Muscle of leg (tissue), 11 donors: ENCODE measurements around the gene SLC26A2. TPM values are rescaled to one million over a fixed set of nuclear protein-coding genes. Genes with fewer than 3 reads are reported as not detected.
A peak's percentile ranks its signal among the peaks of the same experiment; 100 is the strongest.

Experiments
- DNase-seq: peaks from one replicate; pipeline ENCODE4 v3.0.0; 2013
- H3K27ac ChIP-seq: one replicate; pipeline ENCODE4 v1.5.1; 2013; ENCODE audit warnings: mild to moderate bottlenecking, low read length, control low read depth
- H3K27me3 ChIP-seq: one replicate; pipeline ENCODE4 v1.6.1; 2013; ENCODE audit warnings: low read length; ENCODE audit not compliant: control insufficient read depth, insufficient read depth
- H3K36me3 ChIP-seq: one replicate; pipeline ENCODE4 v1.6.1; 2013; ENCODE audit warnings: low read length; ENCODE audit not compliant: control insufficient read depth, insufficient read depth
- H3K4me1 ChIP-seq: one replicate; pipeline ENCODE4 v1.6.1; 2013; ENCODE audit warnings: low read length; ENCODE audit not compliant: control insufficient read depth, insufficient read depth
- H3K4me3 ChIP-seq: one replicate; pipeline ENCODE4 v1.5.1; 2013; ENCODE audit warnings: low read length, control low read depth
- H3K9me3 ChIP-seq: replicated peaks from 2 replicates; pipeline ENCODE4 v1.6.1; 2013; ENCODE audit warnings: low read depth, low read length; ENCODE audit not compliant: control insufficient read depth
- WGBS: methylation state at CpG from one replicate; pipeline ENCODE4 v1.1.5; 2013; ENCODE audit warnings: missing lambda C conversion rate; ENCODE audit not compliant: insufficient coverage; 5-methylcytosine and 5-hydroxymethylcytosine counted together
- polyA plus RNA-seq, 8 donors: library from polyadenylated mRNA; unstranded; fragments of 120-200 nt; gene quantifications; one replicate each; pipeline versions ENCODE4 v1.2.1 to v1.2.3, GENCODE V29; 2013; ENCODE audit warnings: inconsistent platforms in 1 of 8, low replicate concordance in 1 of 8; ENCODE audit not compliant: insufficient read length in 8 of 8, insufficient read depth in 1 of 8
- total RNA-seq: library from RNA; stranded (reverse); fragments of 120-200 nt; gene quantifications from one replicate; pipeline ENCODE4 v1.2.4, GENCODE V29; 2013

SLC26A2 gene
- total and polyA plus RNA-seq, 9 donors = 8.6 to 14.5 (median 10.4) TPM

DNA sequence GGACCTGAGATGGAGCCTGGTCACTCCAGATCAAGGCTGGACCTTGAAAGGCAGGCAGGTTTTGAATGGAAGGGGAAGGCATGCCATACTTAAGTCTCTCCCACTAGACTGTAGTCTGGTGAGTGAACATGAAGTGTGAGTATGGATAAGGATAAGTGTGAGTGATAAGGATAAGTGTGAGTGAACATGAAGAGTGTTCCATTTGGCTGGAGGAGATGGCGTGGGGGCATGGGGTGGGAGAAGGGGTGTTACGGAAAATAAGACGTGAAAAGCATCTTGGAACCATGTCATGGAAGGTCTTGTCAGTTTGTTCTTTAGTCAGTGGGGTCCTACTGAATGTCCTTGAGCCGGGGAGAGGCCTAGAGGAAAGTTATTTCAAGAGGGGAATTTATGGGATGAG, 72.8 kb downstream of the SLC26A2 start:
- Histone ChIP-seq H3K4me1 (peaks cover 2% of the 10 kb centered on the region), H3K27me3 (no peaks in the 10 kb centered on the region), H3K27ac (no peak overlapping the region), H3K9me3 (no peaks in the 10 kb centered on the region), H3K4me3 (no peak overlapping the region), H3K36me3 (peaks cover 72% of the 10 kb centered on the region)
- DNase-seq = no peak
- 95% methylated on average over 4 of the region's 4 CpGs for WGBS

DNA sequence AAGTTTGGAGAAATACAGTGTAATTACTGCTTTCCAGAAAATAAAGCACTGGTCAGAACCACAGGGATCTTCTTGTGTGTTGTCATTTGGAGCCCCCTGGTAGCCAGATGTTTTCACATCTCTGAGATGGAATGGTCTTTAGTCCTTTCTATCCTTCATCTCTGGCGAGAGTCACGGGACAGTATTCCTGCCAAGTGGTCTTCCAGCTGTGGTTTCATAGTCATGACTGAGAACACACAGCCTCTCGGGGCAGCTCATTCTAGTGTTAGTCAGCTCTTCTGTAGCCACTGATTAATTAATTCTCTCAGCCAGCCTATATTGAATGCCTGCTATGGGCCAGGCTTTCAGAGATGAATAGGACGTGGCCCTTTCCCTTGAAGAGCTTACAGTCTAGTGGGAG, 74.1 kb downstream of the SLC26A2 start:
- H3K4me3 ChIP-seq = no peak overlapping the region
- 48% methylated on average over 3 of the region's 4 CpGs for WGBS
- no peak overlapping the region for H3K27ac ChIP-seq
- H3K36me3 ChIP-seq = peaks cover 74% of the 10 kb centered on the region
- H3K4me1 ChIP-seq = peaks cover 2% of the 10 kb centered on the region
- H3K27me3 ChIP-seq = no peaks in the 10 kb centered on the region
- DNase-seq = peak; percentile 89
- no peaks in the 10 kb centered on the region for H3K9me3 ChIP-seq

DNA sequence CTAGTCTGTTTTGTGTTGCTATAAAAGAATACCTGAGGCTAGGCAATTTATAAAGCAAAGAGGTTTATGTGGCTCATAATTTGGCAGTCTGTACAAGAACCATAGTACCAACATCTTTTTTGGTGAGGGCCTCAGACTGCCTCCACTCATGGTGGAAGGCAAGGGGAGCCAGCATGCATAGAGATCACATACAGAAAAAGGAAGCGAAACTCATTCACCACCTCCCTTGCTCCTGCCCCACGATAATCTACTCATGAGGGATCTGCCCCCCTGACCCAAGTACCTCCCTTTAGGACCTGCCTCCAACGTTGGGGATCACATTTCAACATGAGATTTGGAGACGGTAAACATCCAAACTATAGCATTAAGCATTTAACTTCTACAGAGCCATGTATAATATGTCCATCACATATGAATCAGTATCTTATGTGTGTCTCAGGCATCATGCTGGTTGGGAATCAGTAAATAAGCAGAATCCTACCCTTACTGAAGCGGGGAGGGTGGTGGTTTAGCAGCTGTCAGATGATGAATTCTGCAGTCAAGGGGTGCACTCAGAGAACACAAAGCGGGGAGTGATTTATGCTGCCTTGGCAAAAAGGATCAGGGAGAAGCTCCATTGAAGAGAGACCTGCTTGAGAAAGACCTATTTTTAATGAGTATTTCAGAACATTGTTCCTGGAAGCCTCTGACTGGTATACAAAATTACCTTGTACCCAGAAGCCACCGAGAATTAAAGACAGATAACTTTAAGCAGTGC, 74.8 kb downstream of the SLC26A2 start:
- no peak for DNase-seq
- Histone ChIP-seq H3K4me3 (no peak overlapping the region), H3K27ac (no peak overlapping the region), H3K36me3 (peaks cover 74% of the 10 kb centered on the region), H3K27me3 (no peaks in the 10 kb centered on the region), H3K4me1 (peaks cover 2% of the 10 kb centered on the region), H3K9me3 (no peaks in the 10 kb centered on the region)
- 66% methylated on average over 3 of the region's 7 CpGs for WGBS

DNA sequence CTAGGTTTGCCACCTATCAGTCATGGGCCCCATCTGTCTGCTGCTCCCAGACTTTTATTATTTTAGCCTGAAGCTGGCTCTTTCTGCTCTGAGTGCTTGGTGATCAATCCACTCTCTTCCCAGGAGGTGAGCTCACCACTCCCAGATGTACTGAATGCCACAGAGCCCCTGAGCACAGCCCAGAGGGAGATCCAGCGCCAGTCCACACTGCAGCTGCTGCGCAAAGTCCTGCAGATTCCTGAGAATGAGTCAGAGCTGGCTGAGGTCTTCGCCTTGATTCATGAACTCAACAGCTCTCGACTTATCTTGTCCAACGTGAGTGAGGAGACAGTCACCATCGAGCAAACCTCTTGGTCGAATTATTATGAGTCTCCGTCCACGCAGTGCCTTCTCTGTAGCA, 76.0 kb downstream of the SLC26A2 start:
- H3K4me3 ChIP-seq = no peak overlapping the region
- H3K27ac ChIP-seq = no peak overlapping the region
- H3K4me1 ChIP-seq = peaks cover 2% of the 10 kb centered on the region
- peaks cover 75% of the 10 kb centered on the region for H3K36me3 ChIP-seq
- DNase-seq = peak; percentile 65
- H3K27me3 ChIP-seq = no peaks in the 10 kb centered on the region
- 69% methylated on average over 9 of the region's 9 CpGs for WGBS
- no peaks in the 10 kb centered on the region for H3K9me3 ChIP-seq

Other genes starting within 250 kb of the SLC26A2 start
- gene PPARGC1B, start 230.4 kb upstream of the SLC26A2 start, total RNA-seq = 4.3 TPM
- gene PPARGC1B, start 230.4 kb upstream of the SLC26A2 start, polyA plus RNA-seq = 1 to 10 TPM; 3.0 to 7.7 (median 5.5) TPM
- gene PDE6A, start 16.0 kb upstream of the SLC26A2 start, total RNA-seq = not detected
- gene PDE6A, start 16.0 kb upstream of the SLC26A2 start, polyA plus RNA-seq = under 1 TPM in 6 of 8 donors, not detected in 2; 0.03 to 0.35 (median 0.08) TPM
- gene TIGD6, start 39.9 kb downstream of the SLC26A2 start, total RNA-seq = 3.5 TPM
- 1 to 10 TPM; 1.7 to 3.2 (median 2.6) TPM for gene TIGD6, start 39.9 kb downstream of the SLC26A2 start, polyA plus RNA-seq
- 14.5 TPM for gene HMGXB3, start 40.0 kb downstream of the SLC26A2 start, total RNA-seq
- 10 to 100 TPM; 14.2 to 25.4 (median 18.2) TPM for gene HMGXB3, start 40.0 kb downstream of the SLC26A2 start, polyA plus RNA-seq
- 9.2 TPM for gene CSF1R, start 125.8 kb downstream of the SLC26A2 start, total RNA-seq
- 10 to 100 TPM; 20.3 to 34.5 (median 27.6) TPM for gene CSF1R, start 125.8 kb downstream of the SLC26A2 start, polyA plus RNA-seq
- gene PDGFRB, start 195.1 kb downstream of the SLC26A2 start, total RNA-seq = 109 TPM
- gene PDGFRB, start 195.1 kb downstream of the SLC26A2 start, polyA plus RNA-seq = 100 to 1,000 TPM; 111 to 152 (median 129) TPM
- 0.27 TPM for gene CDX1, start 206.0 kb downstream of the SLC26A2 start, total RNA-seq
- 1 to 10 TPM in 2 of 8 donors, under 1 TPM in 6; 0.12 to 6.0 (median 0.33) TPM for gene CDX1, start 206.0 kb downstream of the SLC26A2 start, polyA plus RNA-seq
- gene SLC6A7, start 229.3 kb downstream of the SLC26A2 start, total RNA-seq = 0.35 TPM
- gene SLC6A7, start 229.3 kb downstream of the SLC26A2 start, polyA plus RNA-seq = 1 to 10 TPM in 2 of 8 donors, under 1 TPM in 6; 0.31 to 1.3 (median 0.76) TPM